Activated CD4-positive, alpha-beta T cell treated with anti-CD3 and anti-CD28 coated beads for 36 hours (primary cell): ENCODE data around the gene CCS. TPM values are rescaled to one million over a fixed set of nuclear protein-coding genes. Genes with fewer than 3 reads are reported as not detected.
"Not testable (repeated sequence)": the region's sequence is repeated elsewhere in the genome, so short reads cannot be mapped to it uniquely, and the experiment has no call there.

ENCODE experiments used
- ATAC-seq: fragments of 200-7000 bp; cut with Tn5 transposase; one replicate; pipeline ENCODE4 v1.10.0; 2021; ENCODE audit warnings: mild to moderate bottlenecking, moderate library complexity
- CTCF ChIA-PET: fragments of 350-600 bp; sonication (Branson Sonifier 250); formaldehyde crosslinking; loops from one replicate; lab custom pipeline; 2021; ENCODE audit warnings: antibody characterized with exemption; lab: Charles Lee
- POLR2A ChIA-PET: fragments of 350-600 bp; sonication (Branson Sonifier 250); formaldehyde crosslinking; loops from one replicate; lab custom pipeline; 2021; ENCODE audit warnings: antibody characterized with exemption, inconsistent platforms; lab: Charles Lee
- DNase-seq: peaks from one replicate; pipeline ENCODE4 v3.0.0-alpha.2; 2020
- H3K27ac Mint-ChIP-seq: one replicate; pipeline ENCODE4 v1.8.0; 2021; ENCODE audit warnings: mixed read lengths
- H3K27me3 Mint-ChIP-seq: one replicate; pipeline ENCODE4 v1.8.0; 2021; ENCODE audit warnings: mixed read lengths
- H3K36me3 Mint-ChIP-seq: one replicate; pipeline ENCODE4 v1.8.0; 2021; ENCODE audit warnings: low read depth, mixed read lengths
- H3K4me1 Mint-ChIP-seq: one replicate; pipeline ENCODE4 v1.8.0; 2021; ENCODE audit warnings: mixed read lengths
- H3K4me3 Mint-ChIP-seq: one replicate; pipeline ENCODE4 v1.8.0; 2021; ENCODE audit warnings: mild to moderate bottlenecking, moderate library complexity, mixed read lengths
- H3K9me3 Mint-ChIP-seq: one replicate; pipeline ENCODE4 v1.8.0; 2021; ENCODE audit warnings: low read depth, mixed read lengths
- intact Hi-C, 2 experiments: fragments of 100-400 bp; cut with DNase I in 1 of 2; cut with micrococcal nuclease in 1 of 2; formaldehyde crosslinking; loops; one replicate each; pipeline versions ENCODE4 v1.14.2 to v1.15.1; 2022 to 2024; cut with DNase I, micrococcal nuclease
- total RNA-seq, 2 experiments: library from RNA; stranded (reverse); gene quantifications; one replicate each; pipeline ENCODE4 v1.2.3, GENCODE V29; 2021

The CCS gene
- total RNA-seq, 2 experiments from 2014 or later: 16.3 to 24.0 TPM

GRCh38 chr11:66591175-66591574 is 1.8 kb upstream of the CCS start:
- DNase-seq (no peak), ATAC-seq (no peak)
- H3K27me3 Mint-ChIP-seq: no peaks in the 10 kb centered on the region
- H3K4me3 Mint-ChIP-seq: no peak overlapping the region
- no peaks in the 10 kb centered on the region for H3K36me3 Mint-ChIP-seq
- H3K4me1 Mint-ChIP-seq: peaks cover 19% of the 10 kb centered on the region
- no peaks in the 10 kb centered on the region for H3K9me3 Mint-ChIP-seq
- ChIA-PET CTCF (interaction anchor here (1.2 to 3.3 kb wide), 6 partner anchors 10 to 177 kb away, joined by 3 to 24 read pairs (median 6); partner anchors contain the start of genes CTSF and RBM4B), POLR2A (no interaction called here)
- intact Hi-C loops: loop anchor here in 1 of 2 experiments (5.0 kb wide), 1 partner anchor 589 kb away; the partner anchor contains the start of genes BANF1 and EIF1AD
- no peak overlapping the region for H3K27ac Mint-ChIP-seq

- peak; percentile 12 for ATAC-seq
- Mint-ChIP-seq H3K9me3 (no peaks in the 10 kb centered on the region), H3K36me3 (no peaks in the 10 kb centered on the region), H3K4me1 (peaks cover 19% of the 10 kb centered on the region), H3K4me3 (peak overlapping the region; percentile 93), H3K27me3 (no peaks in the 10 kb centered on the region), H3K27ac (peak overlapping the region; percentile 98)
- ChIA-PET POLR2A (interaction anchor here (0.8 to 2.6 kb wide), 4 partner anchors 23 to 45 kb away, joined by 4 to 20 read pairs (median 9); partner anchors contain the start of genes RBM14 and RBM4), CTCF (interaction anchor here (1.0 to 2.9 kb wide), 5 partner anchors 10 to 84 kb away, joined by 3 to 24 read pairs (median 4); partner anchors contain the start of gene RBM4B)
- no peak for DNase-seq
- intact Hi-C loops: loop anchor here (1.0 to 5.0 kb wide), 14 partner anchors 23 to 591 kb away; partner anchors contain the start of genes RBM14 (in 2 of the 2), RBM4 (in 2 of the 2), RBM4B (in 2 of the 2) and RCE1 (in 2 of the 2)
Observed at GRCh38 chr11:66593303-66593635, 284 bp downstream of the CCS start.

- H3K36me3 Mint-ChIP-seq: no peaks in the 10 kb centered on the region
- peak overlapping the region; percentile 93 for H3K4me3 Mint-ChIP-seq
- ChIA-PET CTCF (interaction anchor here (1.0 to 2.0 kb wide), 2 partner anchors 12 to 52 kb away, joined by 3 to 10 read pairs; no protein-coding TSS in a partner anchor), POLR2A (interaction anchor here (0.7 to 2.6 kb wide), 4 partner anchors 33 to 49 kb away, joined by 4 to 20 read pairs (median 8); partner anchors contain the start of gene RBM4)
- no peak for DNase-seq
- no peak for ATAC-seq
- H3K27ac Mint-ChIP-seq: peak overlapping the region; percentile 98
- H3K4me1 Mint-ChIP-seq: peaks cover 19% of the 10 kb centered on the region
- H3K9me3 Mint-ChIP-seq: no peaks in the 10 kb centered on the region
- intact Hi-C loops: loop anchor here (1.0 to 5.0 kb wide), 14 partner anchors 23 to 591 kb away; partner anchors contain the start of genes RBM14 (in 2 of the 2), RBM4 (in 2 of the 2), RBM4B (in 2 of the 2) and RCE1 (in 2 of the 2)
- H3K27me3 Mint-ChIP-seq: no peaks in the 10 kb centered on the region
Observed at GRCh38 chr11:66593650-66594049, 665 bp downstream of the CCS start.

- no peak overlapping the region for H3K4me3 Mint-ChIP-seq
- H3K36me3 Mint-ChIP-seq: no peaks in the 10 kb centered on the region
- H3K27me3 Mint-ChIP-seq: no peaks in the 10 kb centered on the region
- ATAC-seq (no peak), DNase-seq (no peak)
- intact Hi-C loops: no loop called here
- ChIA-PET CTCF (interaction anchor here (0.6 to 1.5 kb wide), 7 partner anchors 15 to 105 kb away, joined by 3 to 6 read pairs (median 4); partner anchors contain the start of gene RBM4B), POLR2A (interaction anchor here (0.6 to 1.8 kb wide), 2 partner anchors 32 to 83 kb away, joined by 3 to 4 read pairs; no protein-coding TSS in a partner anchor)
- peak overlapping the region; percentile 3 for H3K27ac Mint-ChIP-seq
- peaks cover 19% of the 10 kb centered on the region for H3K4me1 Mint-ChIP-seq
- no peaks in the 10 kb centered on the region for H3K9me3 Mint-ChIP-seq
Observed at GRCh38 chr11:66595245-66595904, 2.4 kb downstream of the CCS start.

GRCh38 chr11:66598993-66599392 is 6.0 kb downstream of the CCS start:
- CTCF ChIA-PET: interaction anchor here (0.5 to 0.7 kb wide), 2 partner anchors 13 to 210 kb away, joined by 3 read pairs; no protein-coding TSS in a partner anchor
- intact Hi-C loops: no loop called here

GRCh38 chr11:66600219-66600618 is 7.2 kb downstream of the CCS start:
- DNase-seq: no peak
- H3K36me3 Mint-ChIP-seq: peaks cover 8% of the 10 kb centered on the region
- no peak for ATAC-seq
- H3K27me3 Mint-ChIP-seq: no peaks in the 10 kb centered on the region
- H3K4me3 Mint-ChIP-seq: no peak overlapping the region
- peaks cover 3% of the 10 kb centered on the region for H3K4me1 Mint-ChIP-seq
- ChIA-PET CTCF (interaction anchor here (0.6 to 1.0 kb wide), 2 partner anchors 22 to 234 kb away, joined by 3 to 5 read pairs; no protein-coding TSS in a partner anchor), POLR2A (no interaction called here)
- H3K9me3 Mint-ChIP-seq: no peaks in the 10 kb centered on the region
- no peak overlapping the region for H3K27ac Mint-ChIP-seq
- intact Hi-C loops: no loop called here

More at GRCh38 chr11:66598993-66599392, 6.0 kb downstream of the CCS start:
- Mint-ChIP-seq H3K9me3 (no peaks in the 10 kb centered on the region), H3K4me1 (peaks cover 9% of the 10 kb centered on the region), H3K36me3 (peaks cover 4% of the 10 kb centered on the region), H3K4me3 (no peak overlapping the region), H3K27me3 (no peaks in the 10 kb centered on the region), H3K27ac (no peak overlapping the region)
- POLR2A ChIA-PET: no interaction called here
- DNase-seq: no peak
- ATAC-seq: no peak

GRCh38 chr11:66600631-66601233 is 7.7 kb downstream of the CCS start:
- intact Hi-C loops: no loop called here
- Mint-ChIP-seq H3K27me3 (no peaks in the 10 kb centered on the region), H3K9me3 (no peaks in the 10 kb centered on the region), H3K4me3 (no peak overlapping the region), H3K36me3 (peaks cover 8% of the 10 kb centered on the region), H3K27ac (no peak overlapping the region), H3K4me1 (no peaks in the 10 kb centered on the region)
- ATAC-seq (no peak), DNase-seq (no peak)
- POLR2A ChIA-PET: interaction anchor here (0.5 kb wide), 1 partner anchor 16 kb away, joined by 4 read pairs; the partner anchor contains the start of gene RBM14
- CTCF ChIA-PET: interaction anchor here (1.0 kb wide), 1 partner anchor 23 kb away, joined by 5 read pairs; no protein-coding TSS in a partner anchor

GRCh38 chr11:66603072-66603471 is 10.1 kb downstream of the CCS start:
- Mint-ChIP-seq H3K27ac (no peak overlapping the region), H3K36me3 (peaks cover 8% of the 10 kb centered on the region), H3K4me1 (no peaks in the 10 kb centered on the region), H3K9me3 (no peaks in the 10 kb centered on the region), H3K27me3 (no peaks in the 10 kb centered on the region), H3K4me3 (no peak overlapping the region)
- ATAC-seq (no peak), DNase-seq (no peak)
- intact Hi-C loops: no loop called here
- POLR2A ChIA-PET: interaction anchor here (0.5 kb wide), 1 partner anchor 11 kb away, joined by 10 read pairs; no protein-coding TSS in a partner anchor
- CTCF ChIA-PET: no interaction called here

- no peaks in the 10 kb centered on the region for H3K4me1 Mint-ChIP-seq
- POLR2A ChIA-PET: interaction anchor here (0.5 kb wide), 1 partner anchor 52 kb away, joined by 8 read pairs; no protein-coding TSS in a partner anchor
- H3K27me3 Mint-ChIP-seq: no peaks in the 10 kb centered on the region
- peaks cover 8% of the 10 kb centered on the region for H3K36me3 Mint-ChIP-seq
- CTCF ChIA-PET: no interaction called here
- H3K27ac Mint-ChIP-seq: no peak overlapping the region
- H3K9me3 Mint-ChIP-seq: no peaks in the 10 kb centered on the region
- intact Hi-C loops: no loop called here
- no peak for DNase-seq
- no peak overlapping the region for H3K4me3 Mint-ChIP-seq
- ATAC-seq: no peak
Observed at GRCh38 chr11:66604155-66604554, 11.2 kb downstream of the CCS start.

- H3K27ac Mint-ChIP-seq, H3K4me1 Mint-ChIP-seq, H3K9me3 Mint-ChIP-seq, H3K4me3 Mint-ChIP-seq, H3K27me3 Mint-ChIP-seq, ATAC-seq, intact Hi-C loops, DNase-seq, H3K36me3 Mint-ChIP-seq: not testable (repeated sequence)
- ChIA-PET CTCF (interaction anchor here (0.8 kb wide), 1 partner anchor 15 kb away, joined by 5 read pairs; no protein-coding TSS in a partner anchor), POLR2A (interaction anchor here (0.8 kb wide), 1 partner anchor 10 kb away, joined by 3 read pairs; the partner anchor contains the start of gene RBM14)
Observed at GRCh38 chr11:66606608-66607007, 13.6 kb downstream of the CCS start.
